HL-60 (cell line): ENCODE measurements around the gene TSPAN18.

ENCODE experiments used
- POLR2AphosphoS5 ChIP-seq: IDR thresholded peaks from 2 replicates; pipeline ENCODE4 v1.6.1; 2012; ENCODE audit warnings: low read depth
- TF ChIP-seq, protein P1 (sequence below): IDR thresholded peaks from one replicate; pipeline ENCODE4 v1.5.1; 2011; ENCODE audit warnings: low read length, control low read depth, inconsistent platforms; ENCODE audit not compliant: insufficient read depth

GRCh38 chr11:44802347-44802746 is 75.6 kb downstream of the TSPAN18 start:
- TF ChIP-seq, protein P1, sequence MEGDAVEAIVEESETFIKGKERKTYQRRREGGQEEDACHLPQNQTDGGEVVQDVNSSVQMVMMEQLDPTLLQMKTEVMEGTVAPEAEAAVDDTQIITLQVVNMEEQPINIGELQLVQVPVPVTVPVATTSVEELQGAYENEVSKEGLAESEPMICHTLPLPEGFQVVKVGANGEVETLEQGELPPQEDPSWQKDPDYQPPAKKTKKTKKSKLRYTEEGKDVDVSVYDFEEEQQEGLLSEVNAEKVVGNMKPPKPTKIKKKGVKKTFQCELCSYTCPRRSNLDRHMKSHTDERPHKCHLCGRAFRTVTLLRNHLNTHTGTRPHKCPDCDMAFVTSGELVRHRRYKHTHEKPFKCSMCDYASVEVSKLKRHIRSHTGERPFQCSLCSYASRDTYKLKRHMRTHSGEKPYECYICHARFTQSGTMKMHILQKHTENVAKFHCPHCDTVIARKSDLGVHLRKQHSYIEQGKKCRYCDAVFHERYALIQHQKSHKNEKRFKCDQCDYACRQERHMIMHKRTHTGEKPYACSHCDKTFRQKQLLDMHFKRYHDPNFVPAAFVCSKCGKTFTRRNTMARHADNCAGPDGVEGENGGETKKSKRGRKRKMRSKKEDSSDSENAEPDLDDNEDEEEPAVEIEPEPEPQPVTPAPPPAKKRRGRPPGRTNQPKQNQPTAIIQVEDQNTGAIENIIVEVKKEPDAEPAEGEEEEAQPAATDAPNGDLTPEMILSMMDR, result no peak
- no peak for TF ChIP-seq POLR2AphosphoS5
